ENCODE results near the gene AMT.

DNA sequence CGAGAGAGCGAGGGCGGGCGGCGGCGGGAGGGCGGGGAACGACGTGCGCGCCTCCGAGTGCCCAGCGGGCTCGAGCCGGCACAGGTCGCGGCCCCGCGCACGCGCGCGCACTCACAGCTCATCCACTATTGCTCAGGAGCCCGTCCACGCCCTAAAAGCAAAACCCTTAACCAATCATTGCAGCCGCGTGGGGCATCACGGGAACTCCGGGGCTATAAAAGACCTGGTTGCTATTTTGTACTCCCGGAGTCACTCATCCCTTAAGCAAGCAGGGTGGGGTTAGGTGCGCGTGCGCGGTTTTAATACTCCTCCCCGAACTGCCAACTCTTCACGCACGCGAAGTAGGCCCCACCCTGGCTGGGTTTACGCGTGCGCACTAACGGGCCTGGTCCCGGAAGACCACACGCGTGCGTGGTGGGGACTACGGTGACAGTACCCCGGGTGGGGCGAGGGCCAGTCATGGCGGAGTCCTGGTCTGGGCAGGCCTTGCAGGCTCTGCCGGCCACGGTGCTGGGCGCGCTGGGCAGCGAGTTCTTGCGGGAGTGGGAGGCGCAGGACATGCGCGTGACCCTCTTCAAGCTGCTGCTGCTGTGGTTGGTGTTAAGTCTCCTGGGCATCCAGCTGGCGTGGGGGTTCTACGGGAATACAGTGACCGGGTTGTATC, 10.2 kb downstream of the AMT start, which contains the start of the genes RHOA and TCTA:
- TF ChIP-seq, protein P1, sequence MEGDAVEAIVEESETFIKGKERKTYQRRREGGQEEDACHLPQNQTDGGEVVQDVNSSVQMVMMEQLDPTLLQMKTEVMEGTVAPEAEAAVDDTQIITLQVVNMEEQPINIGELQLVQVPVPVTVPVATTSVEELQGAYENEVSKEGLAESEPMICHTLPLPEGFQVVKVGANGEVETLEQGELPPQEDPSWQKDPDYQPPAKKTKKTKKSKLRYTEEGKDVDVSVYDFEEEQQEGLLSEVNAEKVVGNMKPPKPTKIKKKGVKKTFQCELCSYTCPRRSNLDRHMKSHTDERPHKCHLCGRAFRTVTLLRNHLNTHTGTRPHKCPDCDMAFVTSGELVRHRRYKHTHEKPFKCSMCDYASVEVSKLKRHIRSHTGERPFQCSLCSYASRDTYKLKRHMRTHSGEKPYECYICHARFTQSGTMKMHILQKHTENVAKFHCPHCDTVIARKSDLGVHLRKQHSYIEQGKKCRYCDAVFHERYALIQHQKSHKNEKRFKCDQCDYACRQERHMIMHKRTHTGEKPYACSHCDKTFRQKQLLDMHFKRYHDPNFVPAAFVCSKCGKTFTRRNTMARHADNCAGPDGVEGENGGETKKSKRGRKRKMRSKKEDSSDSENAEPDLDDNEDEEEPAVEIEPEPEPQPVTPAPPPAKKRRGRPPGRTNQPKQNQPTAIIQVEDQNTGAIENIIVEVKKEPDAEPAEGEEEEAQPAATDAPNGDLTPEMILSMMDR (IDR thresholded peaks at IDR 0.05), result no peak
- peak in 1 of 2 donors; percentile 1 for TF ChIP-seq POLR2A (IDR thresholded peaks at IDR 0.05)

Data from lower leg skin (tissue), 3 donors.